Measurements from ENCODE around the gene TTC28.

GRCh38 chr22:28658448-28658847 is 21.2 kb downstream of the TTC28 start:
- no peak for TF ChIP-seq REST (IDR thresholded peaks at IDR 0.05; ENCODE audit: low read depth)
- no peak for TF ChIP-seq TCF12 (IDR thresholded peaks at IDR 0.05; ENCODE audit: low read depth)
- TF ChIP-seq MAX (IDR thresholded peaks at IDR 0.05): no peak
- TF ChIP-seq CREB1 (IDR thresholded peaks at IDR 0.05; ENCODE audit: low read depth): no peak
- no peak for TF ChIP-seq USF1 (IDR thresholded peaks at IDR 0.05)
- no peak for TF ChIP-seq CEBPB (IDR thresholded peaks at IDR 0.05)
- TF ChIP-seq FOXM1 (IDR thresholded peaks at IDR 0.05; ENCODE audit: borderline replicate concordance, low read depth): no peak
- no peak for TF ChIP-seq TEAD4 (IDR thresholded peaks at IDR 0.05)
